Brain microvascular endothelial cell (primary cell): ENCODE measurements around the gene ACSL6.

Experiments used
- DNase-seq: peaks from one replicate; pipeline ENCODE4 v3.0.0-alpha.2; 2020
- H3K27ac ChIP-seq: fragments of 250-450 bp; sonication (Bioruptor Pico); 2 replicates; pipeline ENCODE4 v1.5.1; 2020; ENCODE audit warnings: mild to moderate bottlenecking, moderate library complexity
- H3K27me3 ChIP-seq: fragments of 250-450 bp; sonication (Bioruptor Pico); replicated peaks from 2 replicates; pipeline ENCODE4 v1.5.1; 2020; ENCODE audit warnings: mild to moderate bottlenecking
- H3K36me3 ChIP-seq: fragments of 250-450 bp; sonication (Bioruptor Pico); replicated peaks from 2 replicates; pipeline ENCODE4 v1.5.1; 2020; ENCODE audit warnings: mild to moderate bottlenecking
- H3K4me3 ChIP-seq: 2 replicates; pipeline ENCODE4 v1.5.1; 2011; ENCODE audit warnings: low read depth, mild to moderate bottlenecking, control low read depth, low read length, moderate library complexity
- in situ Hi-C: cut with HindIII; loops from 2 replicates; pipeline ENCODE4 v1.10.0; 2017; ENCODE audit warnings: low sequenced_read_pairs, low pct_ligation_motif_present
- TF ChIP-seq, protein P1 (sequence below): IDR thresholded peaks from 2 replicates; pipeline ENCODE4 v1.5.1; 2011; ENCODE audit warnings: low read depth, mild to moderate bottlenecking, moderate library complexity, low read length, control low read depth, inconsistent platforms; ENCODE audit errors: missing control alignments

The ACSL6 gene

DNA sequence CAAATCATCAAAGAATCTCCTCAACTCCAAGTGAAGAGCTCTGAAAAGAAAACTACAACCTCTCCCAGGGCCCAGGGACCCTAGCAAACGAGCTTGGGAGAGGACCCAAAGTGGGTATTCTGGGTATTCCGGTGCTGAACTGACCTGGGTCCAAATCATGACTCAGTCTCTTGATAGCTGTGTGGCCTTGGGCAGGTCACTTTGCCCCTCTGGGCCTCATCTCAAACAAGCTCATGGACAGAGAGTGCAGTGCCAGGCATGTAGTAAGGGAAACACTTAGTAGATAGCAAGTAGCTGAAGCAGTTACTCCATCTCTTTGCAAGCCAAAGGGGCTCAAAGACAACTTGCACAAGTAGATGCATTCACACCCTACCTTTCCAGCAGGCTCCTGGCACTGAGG lies 12.4 kb downstream of the ACSL6 start:
- DNase-seq = no peak
- in situ Hi-C loops = no loop called here
- TF ChIP-seq, protein P1, sequence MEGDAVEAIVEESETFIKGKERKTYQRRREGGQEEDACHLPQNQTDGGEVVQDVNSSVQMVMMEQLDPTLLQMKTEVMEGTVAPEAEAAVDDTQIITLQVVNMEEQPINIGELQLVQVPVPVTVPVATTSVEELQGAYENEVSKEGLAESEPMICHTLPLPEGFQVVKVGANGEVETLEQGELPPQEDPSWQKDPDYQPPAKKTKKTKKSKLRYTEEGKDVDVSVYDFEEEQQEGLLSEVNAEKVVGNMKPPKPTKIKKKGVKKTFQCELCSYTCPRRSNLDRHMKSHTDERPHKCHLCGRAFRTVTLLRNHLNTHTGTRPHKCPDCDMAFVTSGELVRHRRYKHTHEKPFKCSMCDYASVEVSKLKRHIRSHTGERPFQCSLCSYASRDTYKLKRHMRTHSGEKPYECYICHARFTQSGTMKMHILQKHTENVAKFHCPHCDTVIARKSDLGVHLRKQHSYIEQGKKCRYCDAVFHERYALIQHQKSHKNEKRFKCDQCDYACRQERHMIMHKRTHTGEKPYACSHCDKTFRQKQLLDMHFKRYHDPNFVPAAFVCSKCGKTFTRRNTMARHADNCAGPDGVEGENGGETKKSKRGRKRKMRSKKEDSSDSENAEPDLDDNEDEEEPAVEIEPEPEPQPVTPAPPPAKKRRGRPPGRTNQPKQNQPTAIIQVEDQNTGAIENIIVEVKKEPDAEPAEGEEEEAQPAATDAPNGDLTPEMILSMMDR = no peak
- no peak overlapping the region for H3K27ac ChIP-seq
- no peaks in the 10 kb centered on the region for H3K36me3 ChIP-seq
- H3K4me3 ChIP-seq = no peak overlapping the region
- no peaks in the 10 kb centered on the region for H3K27me3 ChIP-seq

DNA sequence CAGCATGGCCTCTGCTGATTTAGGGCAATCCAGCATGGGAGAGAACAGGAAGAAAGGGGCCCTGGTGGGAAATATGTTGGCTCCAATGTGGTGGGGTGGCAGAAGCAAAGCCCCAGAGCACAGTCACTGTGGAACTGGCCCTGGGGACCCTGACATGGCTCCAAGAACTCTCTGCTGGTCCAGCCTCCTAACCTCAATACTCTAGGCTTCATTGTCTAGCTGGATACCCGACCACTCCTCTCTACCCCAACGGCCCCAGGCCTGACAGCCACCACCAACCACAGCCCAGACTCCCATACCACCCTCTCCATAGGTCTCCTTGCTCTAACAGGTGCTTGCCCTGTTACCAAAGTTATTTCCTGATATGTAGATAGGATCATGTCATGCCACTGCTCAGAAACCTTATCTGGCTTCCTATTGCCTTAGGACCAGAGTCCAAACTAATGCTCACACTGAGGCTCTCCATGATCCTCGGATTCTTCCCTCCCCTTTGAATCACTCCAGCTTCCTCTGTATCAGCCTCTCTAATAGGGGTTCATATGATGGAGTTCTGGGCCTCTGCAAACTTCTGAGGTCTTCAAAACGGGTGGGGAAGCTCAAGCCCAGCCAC lies 12.9 kb downstream of the ACSL6 start:
- in situ Hi-C loops = no loop called here
- Histone ChIP-seq H3K27me3 (no peaks in the 10 kb centered on the region), H3K36me3 (no peaks in the 10 kb centered on the region), H3K27ac (no peak overlapping the region), H3K4me3 (no peak overlapping the region)
- no peak for DNase-seq
- TF ChIP-seq, protein P1 = no peak

DNA sequence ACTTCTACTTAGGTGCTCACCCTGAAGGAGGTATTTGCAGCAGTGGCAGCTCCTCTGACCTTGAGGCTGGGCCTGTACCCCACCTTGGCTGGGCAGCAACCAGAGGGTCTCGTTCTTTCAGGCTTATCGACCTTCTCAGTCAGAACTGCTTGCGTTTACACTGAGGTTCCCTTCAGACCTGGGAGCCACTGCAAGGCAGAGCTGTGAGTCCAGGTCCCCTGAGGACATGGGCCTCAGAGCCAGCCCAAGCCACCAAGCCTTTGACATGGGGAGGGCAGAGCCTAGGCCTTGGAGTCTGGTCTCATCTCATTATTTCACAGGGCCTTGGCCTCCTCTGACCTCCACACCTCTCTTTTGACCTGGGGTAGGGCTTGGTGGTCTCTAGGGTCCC lies 13.7 kb downstream of the ACSL6 start:
- H3K27ac ChIP-seq = no peak overlapping the region
- in situ Hi-C loops = no loop called here
- TF ChIP-seq, protein P1 = no peak
- no peak overlapping the region for H3K4me3 ChIP-seq
- no peaks in the 10 kb centered on the region for H3K36me3 ChIP-seq
- H3K27me3 ChIP-seq = no peaks in the 10 kb centered on the region
- no peak for DNase-seq

DNA sequence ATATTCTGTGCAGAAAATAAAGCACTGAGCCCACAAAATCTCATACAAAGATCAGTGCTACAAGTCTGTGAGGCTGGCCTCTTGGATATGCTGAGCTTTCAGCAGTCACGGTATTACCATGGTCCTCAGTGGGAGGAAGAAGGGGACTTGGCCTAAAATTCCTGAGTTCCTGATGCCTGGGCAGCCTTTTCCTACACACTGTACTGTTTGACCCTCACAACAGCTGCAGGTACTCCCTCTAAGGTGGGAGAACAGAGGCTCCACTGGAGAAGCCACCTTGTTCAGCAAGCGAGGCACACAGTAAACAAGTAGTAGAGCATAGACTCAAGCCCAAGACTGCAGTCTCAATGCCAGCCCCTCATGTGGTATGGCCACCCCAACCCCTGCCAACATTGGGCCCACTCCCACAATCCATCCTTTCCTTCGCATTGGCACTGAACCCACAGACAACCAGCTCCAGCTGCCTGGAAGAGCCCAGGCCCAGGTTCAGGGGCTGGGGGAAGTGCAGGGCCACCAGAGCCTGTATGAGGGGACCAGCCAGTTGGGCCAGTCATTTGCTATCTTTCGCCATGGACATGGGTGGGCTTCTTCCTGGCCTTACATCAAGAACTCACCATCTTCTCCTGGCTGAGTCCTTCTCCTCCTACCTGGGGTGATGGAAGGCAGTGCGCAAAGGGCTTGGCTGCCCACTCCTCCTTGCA lies 14.3 kb downstream of the ACSL6 start:
- Histone ChIP-seq H3K27ac (no peak overlapping the region), H3K36me3 (no peaks in the 10 kb centered on the region), H3K27me3 (no peaks in the 10 kb centered on the region), H3K4me3 (no peak overlapping the region)
- in situ Hi-C loops = no loop called here
- TF ChIP-seq, protein P1 = no peak
- no peak for DNase-seq

DNA sequence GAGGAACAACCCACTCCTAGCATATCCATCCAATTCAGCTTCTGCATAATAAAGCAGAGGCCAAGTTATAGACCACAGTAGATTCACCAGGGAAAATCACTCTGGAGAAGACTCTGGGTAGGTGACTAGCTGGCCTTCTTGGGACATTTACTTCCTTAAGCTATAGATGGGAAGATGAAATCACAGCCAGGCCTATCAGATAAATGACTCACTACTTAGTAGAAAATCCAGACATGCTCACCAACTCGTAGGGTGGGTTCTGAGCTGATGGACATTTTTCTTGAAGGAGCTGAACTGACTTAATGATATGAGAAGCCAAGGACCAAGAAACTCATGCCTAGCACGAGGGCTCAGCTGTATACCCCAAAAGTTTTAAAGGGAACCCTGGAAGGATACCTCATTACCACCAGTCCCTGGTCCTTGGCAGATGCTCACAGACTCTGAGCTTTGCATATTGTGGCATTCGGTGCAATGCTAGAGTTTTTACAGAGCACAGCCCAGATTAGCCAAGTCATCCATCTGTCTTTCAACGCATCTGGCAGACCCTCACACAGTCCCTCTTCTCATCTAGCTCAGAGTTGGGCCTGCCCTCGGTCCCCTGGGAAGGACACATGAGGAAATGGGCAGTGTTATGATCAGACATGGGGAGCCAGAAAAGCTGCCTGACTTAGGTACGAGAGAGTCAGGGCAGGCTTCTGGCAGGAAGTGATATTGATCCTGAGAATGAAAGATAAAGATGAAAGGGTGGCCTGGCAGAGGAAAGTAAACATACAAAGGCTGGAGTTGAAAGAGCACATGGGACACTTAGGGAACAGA lies 15.0 kb downstream of the ACSL6 start:
- H3K36me3 ChIP-seq = no peaks in the 10 kb centered on the region
- no peak overlapping the region for H3K27ac ChIP-seq
- in situ Hi-C loops = no loop called here
- TF ChIP-seq, protein P1 = no peak
- DNase-seq = no peak
- peaks cover 2% of the 10 kb centered on the region for H3K27me3 ChIP-seq
- no peak overlapping the region for H3K4me3 ChIP-seq
